GDM1 (cell line): Measurements from ENCODE around the gene KIF24.
A peak's percentile ranks its signal among the peaks of the same experiment; 100 is the strongest.
"Not testable (repeated sequence)": the region's sequence is repeated elsewhere in the genome, so short reads cannot be mapped to it uniquely, and the experiment has no call there.

Source experiments
- DNase-seq: peaks from one replicate; lab custom pipeline; 2025; lab: John Stamatoyannopoulos, UW

Gene KIF24, protein sequence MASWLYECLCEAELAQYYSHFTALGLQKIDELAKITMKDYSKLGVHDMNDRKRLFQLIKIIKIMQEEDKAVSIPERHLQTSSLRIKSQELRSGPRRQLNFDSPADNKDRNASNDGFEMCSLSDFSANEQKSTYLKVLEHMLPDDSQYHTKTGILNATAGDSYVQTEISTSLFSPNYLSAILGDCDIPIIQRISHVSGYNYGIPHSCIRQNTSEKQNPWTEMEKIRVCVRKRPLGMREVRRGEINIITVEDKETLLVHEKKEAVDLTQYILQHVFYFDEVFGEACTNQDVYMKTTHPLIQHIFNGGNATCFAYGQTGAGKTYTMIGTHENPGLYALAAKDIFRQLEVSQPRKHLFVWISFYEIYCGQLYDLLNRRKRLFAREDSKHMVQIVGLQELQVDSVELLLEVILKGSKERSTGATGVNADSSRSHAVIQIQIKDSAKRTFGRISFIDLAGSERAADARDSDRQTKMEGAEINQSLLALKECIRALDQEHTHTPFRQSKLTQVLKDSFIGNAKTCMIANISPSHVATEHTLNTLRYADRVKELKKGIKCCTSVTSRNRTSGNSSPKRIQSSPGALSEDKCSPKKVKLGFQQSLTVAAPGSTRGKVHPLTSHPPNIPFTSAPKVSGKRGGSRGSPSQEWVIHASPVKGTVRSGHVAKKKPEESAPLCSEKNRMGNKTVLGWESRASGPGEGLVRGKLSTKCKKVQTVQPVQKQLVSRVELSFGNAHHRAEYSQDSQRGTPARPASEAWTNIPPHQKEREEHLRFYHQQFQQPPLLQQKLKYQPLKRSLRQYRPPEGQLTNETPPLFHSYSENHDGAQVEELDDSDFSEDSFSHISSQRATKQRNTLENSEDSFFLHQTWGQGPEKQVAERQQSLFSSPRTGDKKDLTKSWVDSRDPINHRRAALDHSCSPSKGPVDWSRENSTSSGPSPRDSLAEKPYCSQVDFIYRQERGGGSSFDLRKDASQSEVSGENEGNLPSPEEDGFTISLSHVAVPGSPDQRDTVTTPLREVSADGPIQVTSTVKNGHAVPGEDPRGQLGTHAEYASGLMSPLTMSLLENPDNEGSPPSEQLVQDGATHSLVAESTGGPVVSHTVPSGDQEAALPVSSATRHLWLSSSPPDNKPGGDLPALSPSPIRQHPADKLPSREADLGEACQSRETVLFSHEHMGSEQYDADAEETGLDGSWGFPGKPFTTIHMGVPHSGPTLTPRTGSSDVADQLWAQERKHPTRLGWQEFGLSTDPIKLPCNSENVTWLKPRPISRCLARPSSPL (N-terminal part only)

DNA sequence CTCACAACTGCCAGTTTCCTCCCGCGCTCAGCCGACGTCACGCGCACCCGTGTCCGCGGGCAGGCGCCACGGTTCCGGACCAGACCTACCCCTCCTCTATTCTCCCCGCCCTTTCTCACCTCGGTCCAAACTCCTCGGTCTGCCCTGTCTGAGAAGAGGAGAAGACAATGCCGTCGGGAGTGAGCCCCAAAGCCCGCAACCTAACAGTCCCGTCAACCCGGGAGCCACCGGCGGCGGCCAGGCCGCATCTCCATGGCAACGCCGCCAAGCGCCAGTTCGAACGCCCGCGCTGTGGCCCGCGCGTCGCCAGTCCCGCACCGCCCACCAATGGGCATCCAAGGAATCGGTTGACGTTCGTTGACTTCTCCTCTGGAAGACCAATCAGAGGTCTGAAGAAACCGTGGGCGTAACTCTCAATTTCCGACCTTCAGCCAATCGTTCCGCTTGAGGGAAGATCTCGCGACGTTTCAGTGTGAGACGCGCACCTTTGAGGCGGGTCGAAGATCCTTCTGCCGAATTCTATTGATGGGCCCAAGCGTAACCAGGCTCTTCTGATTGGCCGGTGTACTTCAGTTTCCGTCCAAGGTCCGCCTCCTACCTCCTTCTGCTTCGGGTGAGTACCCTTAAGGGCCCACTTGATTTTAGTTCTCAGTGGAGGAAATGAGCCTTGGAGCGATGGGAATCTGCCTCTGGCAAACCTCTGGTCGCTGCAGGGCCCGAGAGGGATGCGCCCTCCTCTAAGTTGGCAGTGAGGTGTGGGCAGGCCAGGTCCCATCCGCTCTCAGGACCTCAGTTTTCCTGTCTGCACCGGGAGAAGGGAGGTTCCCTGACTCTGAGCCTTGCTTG, at the start of gene KIF24, which contains the start of gene NUDT2:
Gene KIF24 (minus strand): TSS at position 282 of the 846 bp plus-strand sequence. CDS start 17,922 bp downstream, outside the sequence.
Gene NUDT2 (plus strand): TSS at position 583 of the 846 bp plus-strand sequence. CDS start 9,471 bp downstream, outside the sequence.
- DNase-seq = peak; percentile 100

DNA sequence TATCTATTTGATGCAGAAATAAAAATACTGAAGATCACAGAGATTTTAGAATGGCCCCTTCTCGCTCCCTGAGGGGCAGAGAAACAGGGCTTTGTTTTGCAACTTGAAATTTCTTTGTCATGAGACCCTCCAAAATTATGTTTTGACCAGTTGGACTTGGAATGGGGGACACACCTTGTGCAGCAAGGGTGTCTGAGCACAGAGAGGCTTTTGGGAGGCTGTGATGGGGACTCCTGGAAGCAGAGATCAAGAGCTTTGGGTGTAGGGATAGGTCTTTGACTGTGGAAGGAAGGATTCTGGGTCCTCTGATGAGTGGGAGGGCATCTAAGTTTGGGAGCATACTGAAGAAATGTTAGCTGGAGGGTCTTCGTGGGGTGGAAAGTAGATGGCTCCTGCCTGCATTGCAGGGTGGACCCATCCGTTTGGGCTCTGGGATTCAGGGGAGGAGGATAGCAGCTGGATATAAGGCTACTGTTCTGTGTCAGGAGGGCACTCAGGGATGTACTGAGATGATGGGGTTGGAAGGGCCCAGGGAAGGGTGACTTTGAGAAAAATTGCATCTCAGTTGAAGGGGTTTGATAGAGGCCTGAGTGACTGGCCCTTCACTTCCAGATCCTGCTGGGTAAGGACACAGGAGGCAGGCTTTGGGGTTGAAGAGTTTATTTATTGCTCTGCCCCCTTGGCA, 49.5 kb upstream of the KIF24 start:
- no peak for DNase-seq

DNA sequence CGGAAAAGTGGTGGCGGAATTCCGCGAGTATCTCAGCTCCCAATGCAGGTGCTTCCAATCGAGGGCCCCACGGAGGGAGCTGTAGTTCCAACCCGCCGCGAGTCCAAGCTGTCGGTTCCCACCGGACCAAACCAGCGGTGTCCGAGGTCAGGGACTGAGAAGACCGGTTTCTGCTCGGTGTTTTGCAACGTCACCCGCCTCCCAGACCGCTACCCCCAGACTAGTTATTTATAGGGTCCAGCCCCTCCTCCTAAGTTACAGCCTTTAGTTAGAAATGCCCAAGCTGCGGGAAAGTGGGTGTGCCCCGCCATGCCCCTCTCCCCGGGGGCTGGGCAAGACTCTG, 48.3 kb upstream of the KIF24 start:
- DNase-seq = no peak

DNA sequence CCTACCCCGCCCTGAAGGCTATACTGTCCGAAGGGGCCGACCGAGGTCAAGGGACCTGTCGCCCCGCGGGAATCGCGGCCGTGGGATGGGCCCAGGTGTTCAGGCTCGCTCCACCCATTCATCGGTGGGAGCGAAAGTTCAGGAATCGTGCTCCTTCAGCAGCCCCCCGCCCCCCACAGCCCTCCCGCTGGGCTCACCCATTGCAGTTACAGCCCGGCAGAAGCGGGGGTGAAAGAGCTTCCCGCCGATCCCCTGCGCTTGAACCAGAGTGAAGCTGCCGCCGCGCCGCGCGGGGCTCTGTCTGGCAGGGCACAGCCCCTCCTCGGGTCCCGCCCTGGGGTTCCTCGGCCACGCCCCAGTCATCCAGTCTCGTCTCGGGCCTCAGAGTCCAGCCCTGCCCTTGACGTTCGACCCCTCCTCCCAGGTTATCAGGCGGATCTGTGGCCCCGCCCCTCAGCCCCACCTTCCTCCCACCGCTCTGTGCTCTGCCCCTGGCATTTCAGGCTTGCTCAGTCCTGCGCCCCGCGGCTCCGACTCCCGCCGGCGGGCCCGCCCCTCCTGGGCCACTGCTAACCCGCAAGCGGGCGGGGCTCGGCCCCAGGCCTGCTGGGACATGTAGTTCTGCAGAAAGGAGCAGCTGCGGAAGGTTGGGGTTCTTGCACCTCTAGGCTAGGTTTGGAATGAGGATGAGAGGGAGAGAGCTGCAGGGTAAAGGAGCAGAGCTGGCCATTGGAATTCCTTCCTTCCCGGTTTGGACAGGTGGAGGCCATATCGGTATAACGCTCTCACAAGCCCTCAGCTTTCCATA, 47.7 kb upstream of the KIF24 start, which contains the start of gene MYORG:
Gene MYORG (minus strand): TSS at position 303 of the 808 bp plus-strand sequence. CDS start 3,955 bp downstream, outside the sequence.
- DNase-seq = peak; percentile 97

DNA sequence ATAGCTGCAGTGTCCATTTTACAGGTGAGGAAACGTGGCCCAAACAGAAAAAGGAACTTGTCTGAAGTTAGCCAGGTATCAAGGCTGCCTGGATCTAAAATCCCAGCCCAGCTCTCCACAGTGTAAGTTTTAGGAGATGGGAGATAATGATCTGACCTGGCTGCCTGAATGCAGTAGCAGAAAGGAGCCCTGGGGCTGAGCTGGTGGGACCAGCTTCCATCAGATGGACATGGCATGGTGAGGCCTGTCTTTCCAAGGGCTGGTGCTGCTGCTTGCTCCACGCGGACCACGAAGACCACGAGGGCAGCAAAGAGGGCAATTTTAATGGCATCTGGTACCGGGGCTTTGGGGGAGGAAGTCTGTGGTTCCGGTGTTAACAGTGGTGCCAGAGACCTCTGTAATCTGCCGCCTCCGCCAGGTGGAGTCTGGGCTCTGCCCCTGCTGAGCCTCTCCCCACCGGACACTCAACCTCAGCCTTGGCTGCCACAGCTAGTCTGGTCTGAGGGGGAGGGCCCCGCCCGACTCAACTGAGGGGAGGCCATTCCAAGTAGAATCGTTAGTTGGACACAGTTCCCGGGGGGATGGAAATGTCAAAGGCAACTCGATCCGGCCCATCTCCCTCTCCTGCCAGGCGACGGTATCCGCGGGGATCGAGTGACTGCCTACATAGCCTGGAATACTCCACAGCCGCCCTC, 47.0 kb upstream of the KIF24 start:
- DNase-seq = peak; percentile 39

DNA sequence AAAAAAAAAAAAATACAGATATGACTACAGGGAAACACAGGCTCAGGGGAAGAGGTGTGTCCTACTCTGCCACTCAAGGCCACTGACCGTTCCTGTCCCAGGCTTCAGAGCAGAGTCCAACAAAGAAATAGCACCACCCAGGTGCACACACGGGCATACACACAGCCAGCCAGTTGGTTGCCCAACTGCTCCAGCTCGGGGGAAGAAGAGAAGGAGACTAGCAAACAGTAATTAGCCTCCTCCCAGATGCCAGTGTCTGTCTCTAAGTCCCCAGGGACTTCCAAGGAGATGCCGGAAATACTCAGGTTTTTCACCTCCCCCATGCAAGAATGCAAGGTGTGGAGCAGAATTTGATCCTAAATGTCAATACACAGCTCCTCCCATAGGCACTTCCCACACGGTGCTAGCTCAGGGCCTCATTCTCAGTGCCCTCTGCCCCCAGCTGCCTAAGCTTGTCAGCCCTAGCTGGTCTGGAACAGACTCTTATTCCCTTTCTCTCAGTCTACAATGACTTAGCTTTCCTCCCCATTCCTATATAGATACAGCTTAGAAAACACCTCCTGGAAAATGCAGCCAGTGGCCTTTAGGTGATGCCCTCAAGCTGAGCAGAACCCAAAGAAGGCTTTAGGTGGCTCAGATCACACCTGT, 46.0 kb upstream of the KIF24 start:
- DNase-seq = no peak

DNA sequence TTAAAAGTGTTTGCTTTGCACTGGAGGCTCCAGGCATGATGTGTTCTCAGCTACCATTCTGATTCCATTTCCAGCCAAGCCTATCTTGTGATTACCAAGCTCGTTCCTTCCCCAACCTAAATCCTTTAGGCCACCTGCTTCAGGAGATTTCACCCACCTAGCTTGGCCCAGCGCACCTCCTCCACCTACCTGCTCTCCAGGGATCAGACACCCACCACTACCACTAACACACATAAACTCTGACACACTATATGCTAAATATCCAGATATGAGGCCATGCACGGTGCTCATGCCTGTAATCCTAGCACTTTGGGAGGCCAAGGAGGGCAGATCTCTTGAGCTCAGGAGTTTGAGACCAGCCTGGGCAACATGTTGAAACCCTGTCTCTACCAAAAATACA, 45.3 kb upstream of the KIF24 start:
- DNase-seq = no peak

DNA sequence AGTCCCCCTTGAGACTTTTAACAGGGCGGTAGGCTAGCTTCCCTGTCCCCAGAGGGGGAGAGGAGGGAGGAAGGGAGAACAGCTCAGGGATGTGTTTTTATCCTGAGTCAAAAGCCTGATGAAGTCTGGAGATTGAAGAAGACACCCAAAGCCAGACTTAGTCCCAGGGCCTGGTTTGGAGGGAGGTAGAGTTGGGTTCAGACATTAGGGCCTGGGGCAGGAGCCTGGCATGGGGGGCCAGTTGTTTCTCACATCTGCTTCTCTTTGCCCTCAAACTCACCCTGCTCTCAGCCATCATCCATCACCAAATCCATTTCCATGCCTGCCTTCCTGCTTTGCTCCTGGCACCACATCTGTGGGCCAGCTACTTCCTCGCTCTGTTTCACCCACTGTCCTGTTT, 44.7 kb upstream of the KIF24 start:
- DNase-seq = no peak

DNA sequence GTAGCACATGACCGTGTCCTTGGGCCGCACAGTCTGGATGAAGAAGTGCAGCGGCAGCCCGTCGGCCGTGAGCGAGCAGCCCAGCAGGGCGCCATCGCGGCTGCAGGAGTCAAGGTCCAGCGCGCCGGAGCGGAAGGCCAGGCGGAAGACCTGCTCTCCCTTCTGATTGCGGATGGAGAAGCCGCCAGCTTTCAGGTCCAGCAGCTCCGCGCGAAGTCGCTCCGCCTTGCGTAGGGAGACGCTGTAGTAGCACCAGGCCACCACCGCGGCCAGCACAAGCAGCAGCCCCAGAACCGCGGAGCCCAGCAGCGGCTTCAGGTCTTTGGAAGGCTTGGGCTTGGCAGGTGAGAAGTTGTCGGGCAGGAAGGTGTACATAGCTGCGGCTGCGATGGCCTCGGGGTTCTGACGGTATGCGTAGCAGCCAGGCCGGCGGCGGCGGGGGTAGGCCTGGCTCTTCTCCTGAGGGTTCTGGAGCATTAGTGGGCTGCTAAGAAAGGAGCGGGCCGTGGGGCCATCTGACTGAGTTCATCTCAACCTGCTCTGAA, 43.5 kb upstream of the KIF24 start:
- no peak for DNase-seq

DNA sequence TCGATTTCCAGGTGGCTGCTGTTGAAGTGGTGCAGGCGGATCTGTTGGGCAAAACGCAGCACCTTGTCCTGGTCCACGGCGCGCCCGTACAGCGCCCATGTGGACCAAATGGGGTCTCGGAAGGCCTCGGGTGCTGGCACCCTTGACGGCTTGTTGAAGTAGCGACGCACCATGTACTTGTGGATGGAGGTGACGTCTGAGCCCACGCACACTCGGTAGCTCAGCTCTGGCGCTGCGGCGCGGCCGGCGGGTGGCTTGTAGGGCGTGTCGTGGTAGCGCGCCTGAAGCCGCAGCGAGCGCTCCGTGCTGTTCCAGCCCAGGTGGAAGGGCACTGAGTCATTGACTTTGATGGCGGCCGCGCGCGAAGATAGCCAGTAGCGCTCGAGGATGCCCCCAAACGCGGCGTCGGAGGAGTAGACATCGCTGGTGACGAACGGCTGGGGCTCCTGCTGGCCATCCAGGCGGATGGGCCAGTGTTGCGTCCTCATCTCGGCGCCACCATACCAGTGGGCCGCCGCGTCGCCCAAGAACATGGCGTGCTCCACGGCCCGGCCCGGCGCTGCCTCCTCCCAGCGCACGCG, 42.9 kb upstream of the KIF24 start:
- DNase-seq = no peak

DNA sequence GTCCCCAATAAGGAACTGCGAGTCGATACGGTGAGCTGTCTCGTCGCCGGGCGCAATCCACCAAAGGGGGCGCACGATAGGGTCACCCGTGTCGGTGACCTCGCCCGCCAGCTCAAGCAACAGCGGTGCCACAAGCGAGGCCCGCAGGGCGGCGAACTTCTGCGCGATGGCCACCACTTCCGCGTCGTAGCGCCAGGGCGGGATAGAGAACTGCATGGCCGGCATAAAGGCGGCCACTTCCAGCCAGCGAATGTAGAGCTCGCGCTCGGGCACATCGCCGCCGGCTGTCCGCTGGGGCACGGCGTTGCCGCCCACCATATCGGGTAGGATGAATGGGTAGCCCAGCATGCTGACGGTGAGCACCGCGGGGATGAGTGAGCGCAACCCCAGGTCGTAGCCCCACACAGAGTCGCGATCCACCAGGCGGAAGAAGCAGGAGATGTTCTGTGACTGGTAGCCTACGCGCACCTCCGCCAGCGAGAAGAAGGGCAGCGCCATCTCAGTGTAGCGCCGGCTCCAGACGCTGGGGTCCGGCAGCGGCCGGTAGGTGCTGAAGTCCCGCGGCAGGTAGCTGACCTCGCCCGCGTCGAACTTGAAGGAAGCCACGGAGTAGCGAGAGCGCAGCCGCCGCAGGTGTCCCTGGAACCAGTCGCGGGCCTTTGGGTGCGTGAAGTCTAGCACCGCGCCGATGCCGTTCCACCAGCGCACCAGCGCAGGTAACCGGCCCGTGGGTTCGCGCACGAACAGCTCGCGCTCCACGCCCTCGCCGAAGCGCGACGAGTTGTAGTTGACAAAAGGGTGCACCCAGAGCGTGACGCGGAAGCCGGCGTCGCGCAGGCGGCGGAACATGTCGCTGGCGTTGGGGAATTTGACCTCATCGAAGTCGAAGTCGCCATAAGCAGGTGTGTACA, 42.2 kb upstream of the KIF24 start:
- no peak for DNase-seq

DNA sequence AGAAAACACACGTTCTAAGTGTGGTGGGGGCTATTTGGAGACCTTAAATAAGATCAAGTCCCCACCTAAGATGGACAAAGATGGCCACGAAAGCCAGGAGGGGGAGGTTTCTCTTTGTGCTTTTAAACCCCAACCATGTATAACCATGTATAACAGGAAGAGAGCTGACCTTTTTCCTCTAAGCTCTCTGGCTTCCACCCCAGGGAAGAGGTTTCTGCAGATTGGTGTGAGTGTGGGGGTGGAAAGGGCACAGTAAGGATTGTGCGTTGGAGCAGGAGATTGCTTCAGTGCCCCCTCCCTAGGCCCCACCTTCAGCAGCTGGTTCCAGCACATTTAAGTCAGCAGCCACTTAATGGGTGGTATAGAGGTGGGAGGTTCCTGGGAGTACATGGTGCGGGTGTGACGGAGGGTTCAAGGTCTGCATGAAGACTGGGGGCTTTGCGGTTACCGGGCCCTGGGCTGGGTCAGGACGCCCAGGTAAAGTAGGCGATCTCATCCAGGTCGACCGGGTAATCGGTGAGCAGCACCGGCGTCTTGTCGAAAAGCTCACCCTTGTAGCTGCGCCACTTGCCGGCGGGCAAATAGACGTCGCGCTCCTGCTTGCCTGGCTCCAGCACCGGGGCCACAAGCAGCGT, 41.4 kb upstream of the KIF24 start:
- no peak for DNase-seq

DNA sequence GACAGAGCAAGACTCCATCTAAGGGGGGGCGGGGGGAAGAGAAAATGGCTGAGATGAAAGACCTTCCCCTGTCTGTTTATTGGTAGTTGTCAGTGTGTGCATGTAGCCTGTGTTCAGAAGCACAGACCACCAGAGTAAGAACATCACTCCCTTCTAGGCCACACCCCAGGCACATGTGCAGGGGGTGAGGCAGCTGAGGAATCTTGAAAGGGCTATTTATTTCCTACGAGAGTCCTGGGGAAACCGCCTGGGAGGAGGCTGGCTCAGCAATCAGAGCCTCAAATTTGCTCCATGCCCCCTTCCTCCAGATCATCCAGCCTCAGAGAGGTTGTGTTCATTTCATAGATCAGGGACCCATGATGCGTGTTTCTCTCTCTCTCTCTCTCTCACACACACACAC, 40.6 kb upstream of the KIF24 start:
- DNase-seq = no peak

DNA sequence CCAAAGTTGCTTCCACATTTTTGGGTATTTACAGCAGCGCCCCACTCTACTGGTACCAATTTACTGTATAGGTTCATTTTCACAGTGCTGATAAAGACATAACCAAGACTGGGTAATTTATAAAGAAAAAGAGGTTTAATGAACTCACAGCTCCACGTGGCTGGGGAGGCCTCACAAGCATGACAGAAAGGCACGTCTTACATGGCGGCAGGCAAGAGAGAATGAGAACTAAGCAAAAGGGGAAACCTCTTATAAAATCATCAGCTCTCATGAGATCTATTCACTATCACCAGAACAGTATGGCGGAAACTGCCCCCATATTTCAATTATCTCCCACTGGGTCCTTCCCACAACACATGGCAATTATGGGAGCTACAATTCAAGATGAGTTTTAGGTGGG, 39.7 kb upstream of the KIF24 start:
- not testable (repeated sequence) for DNase-seq

DNA sequence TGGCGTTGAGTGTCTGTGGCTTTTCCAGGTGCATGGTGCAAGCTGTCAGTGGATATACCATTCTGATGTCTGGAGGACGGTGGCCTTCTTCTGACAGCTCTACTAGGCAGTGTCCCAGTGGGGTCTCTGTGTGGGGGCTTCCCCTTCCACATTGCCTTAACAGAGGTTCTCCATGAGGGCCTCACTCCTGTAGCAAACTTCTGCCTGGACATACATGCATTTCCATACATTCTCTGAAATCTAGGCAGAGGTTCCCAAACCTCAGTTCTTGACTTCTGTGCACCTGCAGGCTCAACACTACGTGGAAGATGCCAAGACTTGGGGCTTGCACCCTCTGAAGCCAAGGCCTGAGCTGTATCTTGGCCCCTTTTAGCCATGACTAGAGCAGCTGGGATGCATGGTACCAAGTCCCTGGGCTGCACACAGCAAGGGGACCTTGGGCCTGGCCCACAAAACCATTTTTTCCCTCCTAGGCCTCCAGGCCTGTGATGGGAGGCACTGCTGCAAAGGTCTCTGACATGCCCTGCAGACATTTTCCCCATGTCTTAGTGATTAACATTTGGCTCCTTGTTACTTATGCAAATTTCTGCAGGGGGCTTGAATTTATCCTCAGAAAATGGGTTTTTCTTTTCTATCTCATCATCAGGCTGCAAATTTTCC, 38.8 kb upstream of the KIF24 start:
- DNase-seq = not testable (repeated sequence)

DNA sequence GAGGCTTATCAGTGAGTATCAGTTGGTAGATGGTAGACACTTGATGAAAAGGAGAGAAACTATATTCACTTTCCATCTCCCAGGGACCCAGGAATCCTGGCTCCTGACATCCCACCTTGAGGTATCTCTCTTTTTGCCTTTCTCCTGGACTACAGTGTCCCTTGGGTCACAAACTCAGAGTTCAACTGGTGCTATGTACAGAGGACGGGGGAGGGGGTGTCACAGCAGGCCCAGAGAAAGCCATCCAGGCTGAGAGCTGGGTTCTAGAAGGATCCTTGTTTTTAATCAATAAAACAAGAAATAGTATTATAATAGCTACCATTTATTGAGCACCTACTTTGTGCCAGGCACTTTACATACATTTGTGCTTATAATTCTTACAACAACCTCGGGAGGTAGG, 37.3 kb upstream of the KIF24 start:
- no peak for DNase-seq
